Measurements from ENCODE around the gene AP3S2. TPM values are rescaled to one million over a fixed set of nuclear protein-coding genes. Genes with fewer than 3 reads are reported as not detected.
A peak's percentile ranks its signal among the peaks of the same experiment; 100 is the strongest.

AP3S2 gene
- total and polyA plus RNA-seq, 2 experiments from 2014 or later = 9.4 to 93.3 TPM

- Histone ChIP-seq H3K79me2 (replicated peaks; ENCODE audit: insufficient read depth) (no peaks in the 10 kb centered on the region), H3K4me2 (peak overlapping the region; percentile 88), H3K4me3 (peak overlapping the region; percentile 75), H3K9me2 (ENCODE audit: insufficient read depth) (no peaks in the 10 kb centered on the region), H3K27me3 (ENCODE audit: insufficient read depth) (peaks cover 12% of the 10 kb centered on the region), H3K27ac (ENCODE audit: low read depth) (no peak overlapping the region), H2AFZ (peak overlapping the region; percentile 95), H3F3A (replicated peaks; ENCODE audit: low read depth) (no peaks in the 10 kb centered on the region), H3K4me1 (ENCODE audit: insufficient read depth) (peaks cover 8% of the 10 kb centered on the region), H4K20me1 (replicated peaks; ENCODE audit: insufficient read depth) (no peaks in the 10 kb centered on the region), H3K36me3 (ENCODE audit: insufficient read depth) (no peaks in the 10 kb centered on the region)
- H3K27me3 Mint-ChIP-seq (ENCODE audit: insufficient read depth, low read depth, poor library complexity) = peaks cover 7% of the 10 kb centered on the region
- H3K9me3 Mint-ChIP-seq = no peaks in the 10 kb centered on the region
- no peak overlapping the region for H3K27ac Mint-ChIP-seq
- H3K4me1 Mint-ChIP-seq = peaks cover 10% of the 10 kb centered on the region; the same call in 2 of the 3 replicates
- H3K36me3 Mint-ChIP-seq (ENCODE audit: low read depth) = no peaks in the 10 kb centered on the region
- TF ChIP-seq CREB1 (CRISPR knock-in tag; IDR thresholded peaks at IDR 0.05; ENCODE audit: low read depth) = no peak
- TF ChIP-seq ZNF331 (CRISPR knock-in tag; IDR thresholded peaks at IDR 0.05; ENCODE audit: low read depth) = no peak
- no peak for TF ChIP-seq CTCF (conservative IDR thresholded peaks at IDR 0.05; ENCODE audit: low read depth in 2 of 2)
- no peak for TF ChIP-seq EZH2 (IDR thresholded peaks at IDR 0.05; ENCODE audit: low read depth, unreplicated experiment)
- TF ChIP-seq JUNB (IDR thresholded peaks at IDR 0.05; ENCODE audit: unreplicated experiment) = no peak
- no peak for TF ChIP-seq POLR2AphosphoS5 (IDR thresholded peaks at IDR 0.05; ENCODE audit: low read depth)
- TF ChIP-seq REST (IDR thresholded peaks at IDR 0.05; ENCODE audit: unreplicated experiment) = no peak
- DNase-seq (ENCODE audit: low spot score) = peak; percentile 46
- peak; percentile 73 for ATAC-seq
- H3K4me3 Mint-ChIP-seq = peak overlapping the region; percentile 81
Observed at GRCh38 chr15:89912145-89912673, 18.4 kb upstream of the AP3S2 start.

- no peaks in the 10 kb centered on the region for H3K36me3 ChIP-seq (ENCODE audit: insufficient read depth)
- H2AFZ ChIP-seq = no peak overlapping the region
- no peaks in the 10 kb centered on the region for H3K9me2 ChIP-seq (ENCODE audit: insufficient read depth)
- Mint-ChIP-seq H3K9me3 (no peaks in the 10 kb centered on the region), H3K36me3 (ENCODE audit: low read depth) (no peaks in the 10 kb centered on the region), H3K27ac (no peak overlapping the region), H3K4me3 (peak overlapping the region; percentile 81; the same call in 2 of the 3 replicates), H3K4me1 (peaks cover 10% of the 10 kb centered on the region; the same call in 2 of the 3 replicates), H3K27me3 (ENCODE audit: insufficient read depth, low read depth, poor library complexity) (peaks cover 7% of the 10 kb centered on the region)
- H3K4me3 ChIP-seq = no peak overlapping the region
- H3K27me3 ChIP-seq (ENCODE audit: insufficient read depth) = peaks cover 12% of the 10 kb centered on the region
- ATAC-seq (no peak), DNase-seq (ENCODE audit: low spot score) (no peak)
- no peak overlapping the region for H3K27ac ChIP-seq (ENCODE audit: low read depth)
- H3K79me2 ChIP-seq (replicated peaks; ENCODE audit: insufficient read depth) = no peaks in the 10 kb centered on the region
- peaks cover 8% of the 10 kb centered on the region for H3K4me1 ChIP-seq (ENCODE audit: insufficient read depth)
- TF ChIP-seq EZH2phosphoT487 (IDR thresholded peaks at IDR 0.05; ENCODE audit: unreplicated experiment) (no peak), ZNF462 (CRISPR knock-in tag; IDR thresholded peaks at IDR 0.05) (no peak)
- no peaks in the 10 kb centered on the region for H4K20me1 ChIP-seq (replicated peaks; ENCODE audit: insufficient read depth)
- H3K4me2 ChIP-seq = no peak overlapping the region
- H3F3A ChIP-seq (replicated peaks; ENCODE audit: low read depth) = no peaks in the 10 kb centered on the region
Observed at GRCh38 chr15:89910891-89911626, 17.3 kb upstream of the AP3S2 start.

Data from GM23338 (cell line).